Measurements from ENCODE around the gene MGP.

MGP gene

GRCh38 chr12:14885718-14886221 is at the start of gene MGP:
Gene MGP (minus strand): TSS chr12:14885854. CDS start chr12:14885791, 63 bp downstream.
- DNase-seq, result peak; percentile 84

GRCh38 chr12:14935031-14935430 is 49.4 kb upstream of the MGP start:
- no peak for DNase-seq

GRCh38 chr12:14934511-14934910 is 48.9 kb upstream of the MGP start:
- DNase-seq, result no peak

- no peak for DNase-seq
Measured at GRCh38 chr12:14931791-14932560, 46.3 kb upstream of the MGP start.

- DNase-seq, result no peak
Measured at GRCh38 chr12:14931359-14931758, 45.7 kb upstream of the MGP start.

GRCh38 chr12:14930299-14930698 is 44.6 kb upstream of the MGP start:
- DNase-seq, result no peak

- DNase-seq, result peak; percentile 59
Measured at GRCh38 chr12:14928931-14929330, 43.3 kb upstream of the MGP start.

GRCh38 chr12:14927267-14927666 is 41.6 kb upstream of the MGP start:
- no peak for DNase-seq

- DNase-seq, result no peak
Measured at GRCh38 chr12:14924541-14924940, 38.9 kb upstream of the MGP start.

GRCh38 chr12:14923944-14924343 is 38.3 kb upstream of the MGP start:
- no peak for DNase-seq

GRCh38 chr12:14921218-14921617 is 35.6 kb upstream of the MGP start:
- no peak for DNase-seq

- no peak for DNase-seq
Measured at GRCh38 chr12:14920475-14921126, 34.9 kb upstream of the MGP start.

GRCh38 chr12:14919455-14919854 is 33.8 kb upstream of the MGP start:
- DNase-seq, result no peak

GRCh38 chr12:14915736-14916135 is 30.1 kb upstream of the MGP start:
- DNase-seq, result no peak

GRCh38 chr12:14913381-14913781 is 27.7 kb upstream of the MGP start:
- DNase-seq, result peak; percentile 60

- no peak for DNase-seq
Measured at GRCh38 chr12:14911131-14911530, 25.5 kb upstream of the MGP start.

- no peak for DNase-seq
Measured at GRCh38 chr12:14910090-14910915, 24.6 kb upstream of the MGP start.

- no peak for DNase-seq
Measured at GRCh38 chr12:14907953-14908352, 22.3 kb upstream of the MGP start.

- DNase-seq, result no peak
Measured at GRCh38 chr12:14906114-14906513, 20.5 kb upstream of the MGP start.

- DNase-seq, result no peak
Measured at GRCh38 chr12:14905269-14906004, 19.8 kb upstream of the MGP start.

- no peak for DNase-seq
Measured at GRCh38 chr12:14904854-14905253, 19.2 kb upstream of the MGP start.

- no peak for DNase-seq
Measured at GRCh38 chr12:14903386-14904098, 17.9 kb upstream of the MGP start.
